Astrocyte (in vitro differentiated cells and primary cell): Measurements from ENCODE around the gene PRKCH. TPM values are rescaled to one million over a fixed set of nuclear protein-coding genes. Genes with fewer than 3 reads are reported as not detected.

Experiments
- DNase-seq: peaks from one replicate; pipeline ENCODE4 v3.0.0-alpha.2; 2010; ENCODE audit warnings: low read depth
- FAIRE-seq: peaks from 2 replicates; lab custom pipeline; 2011; peaks lifted over from hg19 to GRCh38; lab: Jason Lieb, UNC
- H2AFZ ChIP-seq: 2 replicates; pipeline ENCODE4 v1.6.0; 2012; ENCODE audit warnings: low read depth, low read length, inconsistent platforms
- H3K27ac ChIP-seq: 2 replicates; pipeline ENCODE4 v1.5.1; 2011; ENCODE audit warnings: low read depth, low read length, inconsistent platforms
- H3K27me3 ChIP-seq: 2 replicates; pipeline ENCODE4 v1.6.0; 2011; ENCODE audit warnings: low read length, inconsistent platforms; ENCODE audit not compliant: insufficient read depth
- H3K36me3 ChIP-seq: 2 replicates; pipeline ENCODE4 v1.5.1; 2011; ENCODE audit warnings: low read length, inconsistent platforms; ENCODE audit not compliant: insufficient read depth
- H3K4me1 ChIP-seq: 2 replicates; pipeline ENCODE4 v1.5.1; 2011; ENCODE audit warnings: low read length, inconsistent platforms; ENCODE audit not compliant: insufficient read depth
- H3K4me2 ChIP-seq: 2 replicates; pipeline ENCODE4 v1.6.0; 2012; ENCODE audit warnings: low read length, inconsistent platforms
- H3K4me3 ChIP-seq: 2 replicates; pipeline ENCODE4 v1.5.1; 2011; ENCODE audit warnings: low read depth, mild to moderate bottlenecking, low read length, inconsistent platforms; ENCODE audit not compliant: insufficient read depth
- H3K79me2 ChIP-seq: 2 replicates; pipeline ENCODE4 v1.6.0; 2012; ENCODE audit warnings: mild to moderate bottlenecking, low read length, inconsistent platforms; ENCODE audit not compliant: insufficient read depth
- H3K9ac ChIP-seq: 2 replicates; pipeline ENCODE4 v1.6.0; 2012; ENCODE audit warnings: mild to moderate bottlenecking, low read length, inconsistent platforms
- H3K9me3 ChIP-seq: 2 replicates; pipeline ENCODE4 v1.5.1; 2012; ENCODE audit warnings: low read depth, mild to moderate bottlenecking, low read length, inconsistent platforms; ENCODE audit not compliant: insufficient read depth
- H4K20me1 ChIP-seq: 2 replicates; pipeline ENCODE4 v1.6.0; 2012; ENCODE audit warnings: low read length, inconsistent platforms; ENCODE audit not compliant: insufficient read depth
- H3K27ac Mint-ChIP-seq: one replicate; pipeline ENCODE4 v1.8.0; 2021; ENCODE audit warnings: mild to moderate bottlenecking, mixed read lengths; ENCODE audit not compliant: unreplicated experiment
- H3K27me3 Mint-ChIP-seq: one replicate; pipeline ENCODE4 v1.8.0; 2021; ENCODE audit warnings: low read depth, mixed read lengths; ENCODE audit not compliant: unreplicated experiment
- H3K36me3 Mint-ChIP-seq: one replicate; pipeline ENCODE4 v1.8.0; 2021; ENCODE audit warnings: low read depth, mixed read lengths; ENCODE audit not compliant: unreplicated experiment
- H3K4me1 Mint-ChIP-seq: one replicate; pipeline ENCODE4 v1.8.0; 2021; ENCODE audit warnings: low read depth, mixed read lengths; ENCODE audit not compliant: unreplicated experiment
- H3K4me3 Mint-ChIP-seq: one replicate; pipeline ENCODE4 v1.8.0; 2021; ENCODE audit warnings: mild to moderate bottlenecking, moderate library complexity, mixed read lengths; ENCODE audit not compliant: unreplicated experiment
- H3K9me3 Mint-ChIP-seq: one replicate; pipeline ENCODE4 v1.8.0; 2021; ENCODE audit warnings: mild to moderate bottlenecking, mixed read lengths; ENCODE audit not compliant: unreplicated experiment
- EZH2 ChIP-seq: IDR thresholded peaks from 2 replicates; pipeline ENCODE4 v1.6.1; 2012; ENCODE audit warnings: mild to moderate bottlenecking, low read length, inconsistent platforms; ENCODE audit not compliant: insufficient read depth
- total RNA-seq: library from RNA; stranded (reverse); gene quantifications from 2 replicates; pipeline ENCODE4 v1.2.1, GENCODE V29; 2021
- TF ChIP-seq, protein P1 (sequence below): IDR thresholded peaks from 2 replicates; pipeline ENCODE4 v1.5.1; 2011; ENCODE audit warnings: low read depth, mild to moderate bottlenecking, inconsistent platforms, low read length, moderate library complexity; ENCODE audit not compliant: insufficient read depth

PRKCH gene
- total RNA-seq, 1 donor from 2014 or later: 6.0 TPM

DNA sequence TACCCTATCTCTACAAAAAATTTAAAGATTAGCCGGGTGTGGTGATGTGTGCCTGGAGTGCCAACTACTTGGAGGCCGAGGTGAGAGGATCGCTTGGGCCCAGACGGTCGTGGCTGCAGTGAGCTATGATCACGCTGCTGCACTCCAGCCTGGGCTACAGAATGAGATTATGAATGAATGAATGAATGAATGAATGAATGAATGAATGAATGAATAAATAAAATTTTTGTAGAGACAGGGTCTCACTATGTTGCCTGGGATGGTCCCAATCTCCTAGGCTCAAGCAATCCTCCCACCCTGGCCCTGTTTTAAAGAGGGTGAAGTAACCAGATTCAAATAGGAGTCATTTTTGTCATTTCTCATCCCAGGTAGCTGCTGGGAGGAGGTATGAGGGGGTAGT is 197.7 kb downstream of the PRKCH start:
- peaks cover 8% of the 10 kb centered on the region for H3K4me1 ChIP-seq
- Mint-ChIP-seq H3K4me3 (no peak overlapping the region), H3K27me3 (no peaks in the 10 kb centered on the region), H3K9me3 (no peaks in the 10 kb centered on the region), H3K4me1 (peaks cover 14% of the 10 kb centered on the region), H3K36me3 (no peaks in the 10 kb centered on the region), H3K27ac (no peak overlapping the region)
- no peaks in the 10 kb centered on the region for H3K36me3 ChIP-seq
- peaks cover 3% of the 10 kb centered on the region for H3K27me3 ChIP-seq
- no peak overlapping the region for H3K9ac ChIP-seq
- H3K9me3 ChIP-seq: no peaks in the 10 kb centered on the region
- no peak for FAIRE-seq
- no peaks in the 10 kb centered on the region for H4K20me1 ChIP-seq
- no peak overlapping the region for H3K4me3 ChIP-seq
- TF ChIP-seq, protein P1, sequence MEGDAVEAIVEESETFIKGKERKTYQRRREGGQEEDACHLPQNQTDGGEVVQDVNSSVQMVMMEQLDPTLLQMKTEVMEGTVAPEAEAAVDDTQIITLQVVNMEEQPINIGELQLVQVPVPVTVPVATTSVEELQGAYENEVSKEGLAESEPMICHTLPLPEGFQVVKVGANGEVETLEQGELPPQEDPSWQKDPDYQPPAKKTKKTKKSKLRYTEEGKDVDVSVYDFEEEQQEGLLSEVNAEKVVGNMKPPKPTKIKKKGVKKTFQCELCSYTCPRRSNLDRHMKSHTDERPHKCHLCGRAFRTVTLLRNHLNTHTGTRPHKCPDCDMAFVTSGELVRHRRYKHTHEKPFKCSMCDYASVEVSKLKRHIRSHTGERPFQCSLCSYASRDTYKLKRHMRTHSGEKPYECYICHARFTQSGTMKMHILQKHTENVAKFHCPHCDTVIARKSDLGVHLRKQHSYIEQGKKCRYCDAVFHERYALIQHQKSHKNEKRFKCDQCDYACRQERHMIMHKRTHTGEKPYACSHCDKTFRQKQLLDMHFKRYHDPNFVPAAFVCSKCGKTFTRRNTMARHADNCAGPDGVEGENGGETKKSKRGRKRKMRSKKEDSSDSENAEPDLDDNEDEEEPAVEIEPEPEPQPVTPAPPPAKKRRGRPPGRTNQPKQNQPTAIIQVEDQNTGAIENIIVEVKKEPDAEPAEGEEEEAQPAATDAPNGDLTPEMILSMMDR: no peak
- TF ChIP-seq EZH2: no peak
- H2AFZ ChIP-seq: no peak overlapping the region
- no peak for DNase-seq
- no peaks in the 10 kb centered on the region for H3K79me2 ChIP-seq
- no peak overlapping the region for H3K4me2 ChIP-seq
- H3K27ac ChIP-seq: no peak overlapping the region

DNA sequence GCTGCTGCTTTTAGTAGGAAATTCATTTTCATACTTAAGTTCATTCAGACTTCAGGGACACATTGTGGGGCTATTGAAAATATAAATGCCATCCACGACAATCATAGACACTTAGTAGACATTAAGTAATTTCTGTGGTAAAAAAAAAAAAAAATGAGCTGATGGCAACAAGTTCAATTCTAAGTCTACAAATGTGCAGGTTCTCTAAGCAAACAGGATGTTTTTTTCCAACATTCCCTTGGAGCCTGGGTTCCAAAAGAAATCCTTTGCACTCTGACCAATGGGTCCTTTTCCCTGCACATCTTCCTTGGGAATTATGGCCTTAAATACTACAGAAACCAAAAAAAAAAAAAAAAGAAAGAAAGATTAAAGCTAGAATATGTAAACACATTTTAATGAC is 198.4 kb downstream of the PRKCH start:
- Histone ChIP-seq H3K36me3 (no peaks in the 10 kb centered on the region), H4K20me1 (no peaks in the 10 kb centered on the region), H3K4me2 (no peak overlapping the region), H3K9ac (no peak overlapping the region), H3K27ac (no peak overlapping the region), H3K27me3 (peaks cover 3% of the 10 kb centered on the region), H3K9me3 (no peaks in the 10 kb centered on the region), H3K4me3 (no peak overlapping the region), H3K4me1 (peaks cover 9% of the 10 kb centered on the region), H3K79me2 (no peaks in the 10 kb centered on the region), H2AFZ (no peak overlapping the region)
- TF ChIP-seq, protein P1: no peak
- no peak for TF ChIP-seq EZH2
- Mint-ChIP-seq H3K4me3 (no peak overlapping the region), H3K4me1 (peaks cover 19% of the 10 kb centered on the region), H3K36me3 (no peaks in the 10 kb centered on the region), H3K27me3 (no peaks in the 10 kb centered on the region), H3K9me3 (no peaks in the 10 kb centered on the region), H3K27ac (no peak overlapping the region)
- no peak for FAIRE-seq
- DNase-seq: no peak

DNA sequence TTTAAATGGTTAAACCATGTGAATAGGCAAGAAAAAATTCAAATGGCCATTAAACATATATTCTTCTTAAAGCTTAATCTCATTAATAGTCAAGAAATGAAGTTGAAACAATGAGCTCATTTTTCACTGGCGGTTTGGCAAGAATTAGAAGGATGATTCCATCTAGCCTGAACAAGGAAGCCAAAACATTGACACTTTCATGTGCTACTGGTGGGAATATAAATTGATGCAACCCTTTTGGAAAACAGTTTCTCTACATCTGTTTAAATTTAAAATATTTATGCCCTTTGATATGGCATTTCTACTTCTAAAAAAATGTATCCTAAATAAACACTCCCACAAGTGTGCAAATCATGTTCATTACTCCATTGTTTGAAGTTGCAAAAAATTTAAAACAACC is 199.2 kb downstream of the PRKCH start:
- Histone ChIP-seq H2AFZ (no peak overlapping the region), H3K9ac (no peak overlapping the region), H3K36me3 (no peaks in the 10 kb centered on the region), H4K20me1 (no peaks in the 10 kb centered on the region), H3K27me3 (peaks cover 3% of the 10 kb centered on the region), H3K9me3 (no peaks in the 10 kb centered on the region), H3K4me2 (no peak overlapping the region), H3K79me2 (no peaks in the 10 kb centered on the region), H3K4me3 (no peak overlapping the region), H3K4me1 (peaks cover 18% of the 10 kb centered on the region), H3K27ac (no peak overlapping the region)
- no peak for FAIRE-seq
- no peaks in the 10 kb centered on the region for H3K36me3 Mint-ChIP-seq
- peaks cover 28% of the 10 kb centered on the region for H3K4me1 Mint-ChIP-seq
- H3K27ac Mint-ChIP-seq: no peak overlapping the region
- no peaks in the 10 kb centered on the region for H3K27me3 Mint-ChIP-seq
- TF ChIP-seq, protein P1: no peak
- TF ChIP-seq EZH2: no peak
- no peak for DNase-seq
- H3K4me3 Mint-ChIP-seq: no peak overlapping the region
- no peaks in the 10 kb centered on the region for H3K9me3 Mint-ChIP-seq
